Activated naive CD4-positive, alpha-beta T cell treated with anti-CD3 and anti-CD28 coated beads for 36 hours (primary cell): ENCODE data around the gene PNPLA1. TPM values are rescaled to one million over a fixed set of nuclear protein-coding genes. Genes with fewer than 3 reads are reported as not detected.
"Not testable (repeated sequence)": the region's sequence is repeated elsewhere in the genome, so short reads cannot be mapped to it uniquely, and the experiment has no call there.

Experiments used
- CTCF ChIA-PET: fragments of 350-600 bp; sonication (Branson Sonifier 250); formaldehyde crosslinking; loops from one replicate; lab custom pipeline; 2021; ENCODE audit warnings: antibody characterized with exemption; lab: Charles Lee
- DNase-seq: peaks from one replicate; pipeline ENCODE4 v3.0.0-alpha.2; 2020
- H3K27ac Mint-ChIP-seq: one replicate; pipeline ENCODE4 v1.8.0; 2021; ENCODE audit warnings: mild to moderate bottlenecking, mixed read lengths
- H3K27me3 Mint-ChIP-seq: one replicate; pipeline ENCODE4 v1.8.0; 2021; ENCODE audit warnings: low read depth, mixed read lengths
- H3K36me3 Mint-ChIP-seq: one replicate; pipeline ENCODE4 v1.8.0; 2021; ENCODE audit warnings: low read depth, mixed read lengths
- H3K4me1 Mint-ChIP-seq: one replicate; pipeline ENCODE4 v1.8.0; 2021; ENCODE audit warnings: low read depth, mixed read lengths
- H3K4me3 Mint-ChIP-seq: one replicate; pipeline ENCODE4 v1.8.0; 2021; ENCODE audit warnings: mild to moderate bottlenecking, moderate library complexity, mixed read lengths
- H3K9me3 Mint-ChIP-seq: one replicate; pipeline ENCODE4 v1.8.0; 2021; ENCODE audit warnings: mixed read lengths
- intact Hi-C: fragments of 100-400 bp; cut with micrococcal nuclease; formaldehyde crosslinking; loops from one replicate; pipeline ENCODE4 v1.15.1; 2023
- total RNA-seq, 2 experiments: library from RNA; stranded (reverse); gene quantifications; one replicate each; pipeline ENCODE4 v1.2.3, GENCODE V29; 2021

Gene PNPLA1
- total RNA-seq, 2 experiments from 2014 or later = not detected

DNA sequence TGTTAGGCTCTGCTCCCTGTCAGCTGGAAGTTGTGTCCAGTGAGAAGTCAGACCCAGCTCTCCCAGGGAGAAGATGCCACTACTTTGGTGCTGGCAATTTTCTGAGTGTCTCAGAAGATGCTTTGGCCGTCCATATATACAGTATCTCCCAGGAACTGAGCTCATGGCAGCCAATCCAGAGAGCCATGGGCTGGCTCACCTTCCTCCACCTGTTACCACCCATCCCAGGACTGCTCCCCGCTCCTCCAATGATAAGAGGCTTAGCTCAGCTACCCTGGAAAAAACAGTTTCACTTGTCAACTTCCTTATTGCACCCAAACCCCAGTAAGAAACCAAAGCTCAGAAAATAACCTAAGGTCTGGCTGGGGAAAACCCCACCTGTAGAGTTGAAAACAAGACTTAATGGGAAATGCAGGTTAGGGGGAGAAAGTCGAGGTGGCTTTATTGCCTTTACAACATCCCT is 67.0 kb downstream of the PNPLA1 start, which contains the start of gene BNIP5:
BNIP5 (minus strand) TSS at position 110 of the 463 bp plus-strand sequence. CDS start 6,198 bp downstream, outside the sequence.
- CTCF ChIA-PET = interaction anchor here (1.1 kb wide), 1 partner anchor 21 kb away, joined by 3 read pairs; no protein-coding TSS in a partner anchor
- peak; percentile 21 for DNase-seq
- peaks cover 11% of the 10 kb centered on the region for H3K4me1 Mint-ChIP-seq
- peaks cover 31% of the 10 kb centered on the region for H3K27me3 Mint-ChIP-seq
- no peaks in the 10 kb centered on the region for H3K36me3 Mint-ChIP-seq
- H3K27ac Mint-ChIP-seq = peak within 1 kb of the TSS; percentile 8
- intact Hi-C loops = no loop called here
- no peaks in the 10 kb centered on the region for H3K9me3 Mint-ChIP-seq
- H3K4me3 Mint-ChIP-seq = no peak within 1 kb of the TSS

DNA sequence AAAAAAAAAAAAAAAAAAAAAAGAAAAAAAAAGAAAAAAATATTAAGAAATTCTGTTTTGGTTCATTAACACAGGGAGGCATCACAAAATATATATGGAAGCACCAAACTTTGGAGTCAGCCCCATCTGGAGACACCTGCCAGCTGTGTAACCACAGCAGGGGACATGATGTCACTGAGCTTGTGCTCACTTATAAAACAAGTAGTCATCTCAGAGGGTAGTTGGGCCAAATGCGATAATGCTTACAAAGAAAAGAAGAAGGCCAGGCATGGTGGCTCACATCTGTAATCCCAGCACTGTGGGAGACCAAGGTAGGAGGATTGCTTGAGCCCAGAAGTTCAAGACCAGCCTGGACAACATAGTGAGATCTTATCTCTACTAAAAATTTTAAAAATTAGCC is 68.0 kb downstream of the PNPLA1 start:
- Mint-ChIP-seq H3K27ac (no peak overlapping the region), H3K36me3 (no peaks in the 10 kb centered on the region), H3K27me3 (peaks cover 30% of the 10 kb centered on the region), H3K4me1 (peaks cover 11% of the 10 kb centered on the region), H3K9me3 (no peaks in the 10 kb centered on the region), H3K4me3 (no peak overlapping the region)
- intact Hi-C loops = no loop called here
- CTCF ChIA-PET = interaction anchor here (0.6 to 1.4 kb wide), 3 partner anchors 26 to 330 kb away, joined by 4 to 7 read pairs (median 4); no protein-coding TSS in a partner anchor
- DNase-seq = no peak

DNA sequence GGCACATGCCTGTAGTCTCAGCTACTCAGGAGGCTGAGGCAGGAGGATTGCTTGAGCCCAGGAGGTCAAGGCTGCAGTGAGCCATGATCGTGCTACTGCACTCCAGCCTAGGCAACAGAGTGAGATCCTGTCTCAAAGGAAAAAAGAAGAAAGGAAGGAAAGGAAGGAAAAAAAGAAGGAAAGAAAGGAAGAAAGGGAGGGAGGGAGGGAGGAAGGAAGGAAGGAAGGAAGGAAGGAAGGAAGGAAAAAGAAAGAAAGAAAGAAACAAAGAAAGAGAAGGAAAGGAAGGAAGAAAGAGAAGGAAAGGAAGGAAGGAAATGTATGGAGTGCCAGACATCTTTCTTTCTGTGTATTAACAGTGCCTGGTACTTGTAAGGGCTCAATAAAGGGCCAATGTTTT is 68.4 kb downstream of the PNPLA1 start:
- H3K4me3 Mint-ChIP-seq, DNase-seq, H3K36me3 Mint-ChIP-seq, intact Hi-C loops, H3K9me3 Mint-ChIP-seq, H3K27ac Mint-ChIP-seq: not testable (repeated sequence)
- CTCF ChIA-PET = interaction anchor here (0.6 to 1.4 kb wide), 2 partner anchors 26 to 331 kb away, joined by 4 to 7 read pairs; no protein-coding TSS in a partner anchor
- Mint-ChIP-seq H3K27me3 (peaks cover 28% of the 10 kb centered on the region), H3K4me1 (peaks cover 11% of the 10 kb centered on the region)

DNA sequence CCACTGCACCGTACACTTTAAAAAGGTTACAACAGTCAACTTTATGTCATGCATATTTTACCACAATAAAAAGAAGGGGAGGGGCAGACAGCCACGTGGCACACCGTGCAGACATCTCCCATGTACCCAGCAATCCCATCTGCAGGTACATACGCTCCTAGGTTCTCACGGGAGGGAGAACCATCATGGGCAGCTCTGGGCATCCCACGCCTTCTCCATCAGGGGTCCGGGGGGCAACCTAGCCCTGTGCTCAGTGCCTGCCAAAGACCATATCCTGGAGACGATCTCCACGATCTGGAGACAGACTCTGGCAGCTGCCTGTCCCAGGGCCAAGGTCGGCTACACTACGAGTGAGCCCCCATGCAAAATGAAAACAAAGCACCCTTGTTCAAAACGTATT is 69.3 kb downstream of the PNPLA1 start:
- Mint-ChIP-seq H3K27me3 (peaks cover 25% of the 10 kb centered on the region), H3K4me3 (no peak overlapping the region), H3K9me3 (no peaks in the 10 kb centered on the region), H3K4me1 (peaks cover 11% of the 10 kb centered on the region), H3K36me3 (no peaks in the 10 kb centered on the region), H3K27ac (no peak overlapping the region)
- no peak for DNase-seq
- intact Hi-C loops = no loop called here
- CTCF ChIA-PET = interaction anchor here (0.6 to 3.4 kb wide), 3 partner anchors 19 to 178 kb away, joined by 4 to 25 read pairs (median 17); no protein-coding TSS in a partner anchor

DNA sequence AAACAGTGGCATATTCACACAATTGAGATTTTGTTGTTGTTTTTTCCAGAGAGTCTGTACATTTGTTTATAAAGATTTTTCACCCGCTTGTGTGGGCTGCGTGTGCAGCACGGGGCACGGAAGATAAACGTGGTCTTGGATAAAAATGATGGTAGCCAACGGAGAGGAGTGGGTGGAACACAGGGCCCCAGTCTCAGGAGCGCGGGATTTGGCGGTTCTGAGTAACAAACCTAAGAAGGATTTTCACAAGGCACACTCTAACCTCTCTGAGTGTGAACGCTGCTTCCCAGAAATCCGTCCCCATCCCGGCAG is 70.4 kb downstream of the PNPLA1 start:
- Mint-ChIP-seq H3K27me3 (peaks cover 14% of the 10 kb centered on the region), H3K27ac (no peak overlapping the region), H3K9me3 (no peaks in the 10 kb centered on the region), H3K36me3 (no peaks in the 10 kb centered on the region), H3K4me3 (no peak overlapping the region), H3K4me1 (peaks cover 11% of the 10 kb centered on the region)
- no peak for DNase-seq
- CTCF ChIA-PET = interaction anchor here (0.9 to 3.4 kb wide), 8 partner anchors 10 to 419 kb away, joined by 3 to 25 read pairs (median 7); no protein-coding TSS in a partner anchor
- intact Hi-C loops = loop anchor here (5.0 kb wide), 1 partner anchor 218 kb away; no protein-coding TSS in a partner anchor

DNA sequence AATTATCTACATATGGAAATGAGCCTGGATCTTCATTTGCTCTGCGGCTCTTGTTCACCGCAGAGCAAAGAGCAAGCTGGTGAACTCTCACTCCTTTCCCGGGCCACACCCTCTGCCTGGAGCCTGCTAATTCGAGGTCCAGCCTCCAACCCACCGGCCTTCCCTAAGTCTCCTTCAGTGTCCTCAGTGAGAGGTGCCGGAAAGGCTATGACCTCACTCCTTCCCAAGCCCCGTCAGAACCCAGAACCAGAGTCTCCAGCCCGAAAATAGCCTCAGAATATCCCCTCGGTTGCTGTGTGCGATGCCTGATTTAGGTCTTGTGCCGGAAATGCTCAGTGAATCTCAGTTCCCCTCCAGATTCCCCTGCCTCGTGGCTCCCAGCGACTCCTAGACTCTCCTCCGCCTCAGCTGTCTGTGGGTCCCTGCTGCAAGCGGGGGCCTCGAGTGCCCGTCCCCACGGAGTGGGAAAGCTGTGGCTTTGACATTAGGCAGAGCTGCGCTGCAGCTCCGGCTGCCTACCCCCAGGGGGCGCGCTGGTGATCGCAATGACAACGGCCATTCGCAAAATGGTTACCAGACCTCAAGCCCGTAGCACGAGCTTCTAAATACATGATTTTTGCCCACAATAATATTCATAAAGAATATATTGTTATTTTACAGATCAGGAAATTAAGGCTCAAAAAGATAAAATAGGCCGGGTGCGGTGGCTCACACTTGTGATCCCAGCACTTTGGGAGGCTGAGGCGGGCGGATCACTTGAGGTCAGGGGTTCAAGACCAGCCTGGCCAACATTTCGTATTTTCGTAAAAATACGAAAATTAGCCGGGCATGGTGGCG is 71.0 kb downstream of the PNPLA1 start:
- intact Hi-C loops = loop anchor here (1.0 to 5.0 kb wide), 2 partner anchors 19 to 219 kb away; no protein-coding TSS in a partner anchor
- Mint-ChIP-seq H3K9me3 (no peaks in the 10 kb centered on the region), H3K27me3 (peaks cover 12% of the 10 kb centered on the region), H3K36me3 (no peaks in the 10 kb centered on the region), H3K4me3 (peak overlapping the region; percentile 36), H3K27ac (no peak overlapping the region), H3K4me1 (peaks cover 11% of the 10 kb centered on the region)
- peak; percentile 86 for DNase-seq
- CTCF ChIA-PET = interaction anchor here (0.6 to 3.4 kb wide), 23 partner anchors 10 to 619 kb away, joined by 3 to 25 read pairs (median 4); no protein-coding TSS in a partner anchor

DNA sequence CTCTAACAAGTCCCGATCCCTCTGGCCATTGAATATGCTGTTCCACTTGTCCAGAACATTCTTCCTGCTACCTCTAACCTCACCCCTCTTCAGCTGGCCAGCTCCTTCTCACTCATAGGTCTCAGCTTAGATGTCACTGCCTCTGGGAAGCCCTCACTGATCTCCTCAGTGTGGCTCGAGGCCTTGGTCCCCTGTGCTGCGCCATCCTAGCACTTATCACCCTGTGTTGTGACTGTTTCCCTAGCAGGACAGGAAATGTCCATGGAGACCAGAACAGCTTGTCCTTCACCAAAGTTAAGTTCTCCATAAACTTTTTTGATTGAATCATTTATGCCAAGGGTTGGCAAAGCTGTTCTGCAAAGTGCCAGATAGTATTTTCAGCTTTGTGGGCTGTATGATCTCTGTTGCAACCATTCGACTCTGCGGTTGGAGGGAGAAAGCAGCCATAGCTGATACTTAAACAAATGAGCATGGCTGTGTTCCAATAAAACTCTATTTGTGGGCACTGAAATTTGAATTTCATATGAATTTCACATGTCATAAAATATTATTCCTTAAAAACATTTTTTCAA is 73.3 kb downstream of the PNPLA1 start:
- intact Hi-C loops = loop anchor here (5.0 kb wide), 1 partner anchor 221 kb away; no protein-coding TSS in a partner anchor
- no peak for DNase-seq
- H3K9me3 Mint-ChIP-seq = no peaks in the 10 kb centered on the region
- no peak overlapping the region for H3K4me3 Mint-ChIP-seq
- CTCF ChIA-PET = interaction anchor here (0.6 to 1.2 kb wide), 5 partner anchors 8 to 240 kb away, joined by 3 to 4 read pairs (median 4); no protein-coding TSS in a partner anchor
- peaks cover 4% of the 10 kb centered on the region for H3K4me1 Mint-ChIP-seq
- H3K36me3 Mint-ChIP-seq = no peaks in the 10 kb centered on the region
- peaks cover 12% of the 10 kb centered on the region for H3K27me3 Mint-ChIP-seq
- H3K27ac Mint-ChIP-seq = no peak overlapping the region

DNA sequence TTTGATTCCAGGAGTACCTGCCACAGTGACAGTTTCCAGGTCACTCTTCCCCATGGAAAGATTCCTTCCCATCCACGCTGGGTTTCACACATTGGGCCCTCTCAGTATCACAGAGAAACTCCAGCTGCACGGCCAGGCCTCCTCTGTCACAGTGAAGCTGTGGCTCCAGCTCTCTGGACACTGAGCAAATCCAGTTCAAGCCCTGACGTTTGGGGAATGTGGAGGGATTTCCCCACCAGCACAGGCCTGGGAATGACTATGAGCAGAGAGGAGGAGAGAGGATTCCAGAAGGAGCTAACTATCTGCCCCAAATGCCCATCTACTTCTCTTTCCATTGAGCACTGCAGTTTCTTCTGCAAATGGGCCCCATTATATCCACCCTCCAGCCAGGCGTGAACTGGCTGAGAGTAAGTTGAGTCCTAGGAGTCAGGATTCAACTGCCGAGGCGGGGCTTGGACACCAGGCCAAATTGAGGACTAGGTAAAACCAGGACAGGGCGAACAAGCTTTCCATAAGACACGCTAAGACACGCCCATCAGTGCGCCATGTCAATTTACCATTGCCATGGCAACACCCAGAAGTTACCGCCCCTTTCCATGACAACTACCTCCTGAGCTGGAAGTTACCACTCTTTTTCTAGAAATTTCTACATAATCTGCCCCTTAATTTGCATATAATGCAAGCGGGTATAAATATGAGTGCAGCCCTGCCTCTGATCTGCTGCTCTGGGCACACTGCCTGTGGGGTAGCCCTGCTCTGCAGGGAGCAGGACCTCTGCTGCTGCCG is 76.0 kb downstream of the PNPLA1 start:
- Mint-ChIP-seq H3K27ac (no peak overlapping the region), H3K4me3 (no peak overlapping the region), H3K27me3 (peaks cover 1% of the 10 kb centered on the region), H3K9me3 (no peaks in the 10 kb centered on the region), H3K4me1 (peaks cover under 1% of the 10 kb centered on the region), H3K36me3 (no peaks in the 10 kb centered on the region)
- intact Hi-C loops = no loop called here
- DNase-seq = no peak
- CTCF ChIA-PET = interaction anchor here (0.6 to 1.3 kb wide), 6 partner anchors 11 to 251 kb away, joined by 3 read pairs; no protein-coding TSS in a partner anchor

DNA sequence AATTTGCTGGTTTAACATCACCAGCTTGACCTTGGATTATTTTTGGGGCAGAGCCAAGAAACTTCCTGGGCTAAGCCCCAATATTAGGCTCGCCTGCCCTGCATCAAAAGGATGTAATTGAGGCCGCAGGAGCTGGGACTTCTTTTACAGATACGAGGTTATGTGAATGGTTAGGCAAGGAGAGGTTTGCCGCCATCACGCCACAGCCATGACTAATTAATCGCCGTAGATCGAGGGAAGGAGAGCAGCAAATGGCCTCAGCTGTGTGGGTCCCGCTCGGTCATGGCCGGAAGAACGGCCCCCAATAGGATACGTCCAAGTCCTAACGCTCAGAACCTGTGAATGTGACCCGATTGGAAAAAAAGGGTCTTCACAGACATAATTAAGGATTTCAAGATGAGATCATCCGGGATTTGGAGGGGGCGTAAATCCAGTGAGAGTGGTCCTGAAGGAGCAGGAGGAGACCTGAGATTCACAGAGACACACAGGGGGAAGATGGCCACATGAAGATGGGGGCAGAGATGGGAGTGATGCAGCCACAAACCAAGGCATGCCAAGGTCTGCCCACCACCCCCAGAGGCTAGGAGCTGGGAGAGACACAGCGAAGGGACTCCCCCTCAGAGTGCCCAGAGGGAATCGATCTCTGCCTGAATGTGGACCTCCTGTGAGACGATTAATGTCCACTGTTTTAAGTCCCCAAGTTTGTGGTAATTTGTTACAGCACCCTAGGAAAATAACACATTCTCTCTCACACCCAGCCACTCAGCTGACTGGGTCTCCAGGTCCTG is 76.8 kb downstream of the PNPLA1 start:
- Mint-ChIP-seq H3K4me3 (no peak overlapping the region), H3K27ac (no peak overlapping the region), H3K9me3 (no peaks in the 10 kb centered on the region), H3K27me3 (no peaks in the 10 kb centered on the region), H3K4me1 (no peaks in the 10 kb centered on the region), H3K36me3 (no peaks in the 10 kb centered on the region)
- DNase-seq = no peak
- CTCF ChIA-PET = interaction anchor here (1.0 to 1.3 kb wide), 2 partner anchors 12 kb away, joined by 3 read pairs; no protein-coding TSS in a partner anchor
- intact Hi-C loops = no loop called here

DNA sequence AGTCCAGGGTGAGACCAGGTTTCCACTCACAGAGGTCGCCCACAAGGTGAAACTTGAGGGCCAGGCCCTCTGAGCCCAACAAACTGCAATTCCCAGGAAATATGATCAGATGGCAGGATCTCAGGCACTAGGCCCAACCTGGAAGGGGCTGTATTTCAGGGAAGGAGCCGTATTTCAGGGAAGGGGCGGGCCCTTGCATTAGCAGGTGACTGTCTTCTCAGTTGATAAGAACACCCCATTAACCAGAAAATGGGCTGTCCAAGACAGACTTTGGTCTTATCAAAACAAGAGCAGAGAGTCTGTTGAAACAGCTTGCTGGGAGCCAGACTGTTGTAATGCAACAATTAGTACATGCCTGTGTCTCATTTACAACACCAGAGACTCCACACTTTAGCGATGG is 77.8 kb downstream of the PNPLA1 start:
- CTCF ChIA-PET = interaction anchor here (0.6 to 1.2 kb wide), 3 partner anchors 12 to 289 kb away, joined by 3 to 6 read pairs (median 3); no protein-coding TSS in a partner anchor
- H3K4me3 Mint-ChIP-seq = no peak overlapping the region
- intact Hi-C loops = no loop called here

DNA sequence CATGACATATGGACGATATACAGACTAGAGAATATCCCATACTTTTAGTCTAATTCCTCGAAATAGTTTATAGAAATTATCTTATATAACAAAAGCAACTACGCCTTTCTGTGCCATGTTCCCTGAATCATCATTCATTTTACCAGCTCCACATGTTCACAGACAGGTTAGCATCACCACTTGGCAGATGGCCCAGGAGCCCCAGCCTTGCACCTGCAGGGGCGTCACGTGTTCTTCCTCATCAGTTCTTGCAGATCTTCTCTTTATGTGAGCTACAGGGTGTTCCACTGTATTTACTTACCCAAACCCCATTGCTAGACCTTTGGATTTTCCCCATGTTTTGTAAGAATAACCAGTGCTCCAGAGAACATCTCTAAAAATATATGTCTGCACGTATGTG is 79.4 kb downstream of the PNPLA1 start:
- Mint-ChIP-seq H3K27me3 (peaks cover 2% of the 10 kb centered on the region), H3K27ac (no peak overlapping the region)

More for the DNA sequence above, 77.8 kb downstream of the PNPLA1 start:
- Mint-ChIP-seq H3K9me3 (peaks cover under 1% of the 10 kb centered on the region), H3K27ac (no peak overlapping the region), H3K27me3 (no peaks in the 10 kb centered on the region), H3K36me3 (no peaks in the 10 kb centered on the region), H3K4me1 (no peaks in the 10 kb centered on the region)
- no peak for DNase-seq

More for the DNA sequence above, 79.4 kb downstream of the PNPLA1 start:
- no peaks in the 10 kb centered on the region for H3K36me3 Mint-ChIP-seq
- peaks cover 5% of the 10 kb centered on the region for H3K9me3 Mint-ChIP-seq
- H3K4me1 Mint-ChIP-seq = no peaks in the 10 kb centered on the region
- CTCF ChIA-PET = interaction anchor here (0.7 to 3.6 kb wide), 3 partner anchors 8 to 104 kb away, joined by 3 to 16 read pairs (median 3); no protein-coding TSS in a partner anchor
- no peak overlapping the region for H3K4me3 Mint-ChIP-seq
- DNase-seq = peak; percentile 59
- intact Hi-C loops = no loop called here
